ENCODE measurements around the gene AMOT. TPM values are rescaled to one million over a fixed set of nuclear protein-coding genes. Genes with fewer than 3 reads are reported as not detected.

AMOT gene
- total RNA-seq, 4 donors from 2014 or later, result 2.5 to 9.3 (median 7.1) TPM

DNA sequence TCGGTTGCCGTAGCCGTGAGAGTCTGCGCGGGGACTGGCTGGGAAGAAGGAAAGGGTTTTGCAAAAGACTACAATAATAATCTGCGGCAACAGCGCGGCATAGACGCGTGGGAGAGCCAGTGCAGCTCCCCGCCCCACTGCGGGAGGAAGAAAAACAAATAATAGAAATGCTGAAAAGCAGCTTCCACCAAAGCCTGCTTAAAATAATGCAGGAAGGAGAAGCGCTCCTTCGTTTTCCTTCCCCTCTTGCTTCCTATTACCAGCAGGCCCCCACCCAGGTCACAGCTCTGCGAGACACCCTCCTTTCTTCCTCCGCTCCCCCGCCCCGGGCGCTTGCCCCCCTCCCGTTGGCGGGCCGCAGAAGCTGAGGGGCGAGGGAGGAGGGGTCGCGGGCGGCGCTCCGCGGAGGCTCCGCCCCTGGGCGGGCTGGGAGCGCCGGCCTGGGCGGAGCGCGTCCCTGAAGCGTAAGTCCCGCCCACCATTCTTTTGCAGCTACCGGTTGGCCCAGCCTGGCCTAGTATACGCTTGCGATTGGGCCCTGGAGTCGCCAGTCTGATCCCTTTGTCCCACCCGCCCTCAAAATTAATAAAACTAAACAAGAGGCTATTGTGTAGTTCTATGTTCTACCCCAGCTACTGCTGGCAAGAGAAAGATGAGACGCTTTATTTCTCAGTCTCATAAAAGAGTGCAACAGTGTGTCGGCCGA, 636 bp upstream of the AMOT start:
- 0 to 30% methylated on average over 1 to 23 of the region's 46 CpGs for WGBS, 2 donors
- Histone ChIP-seq H3K4me3 (peak overlapping the region; percentile 55 to 74 (median 66)), H3K27ac (peak overlapping the region; percentile 73 to 84 (median 78)), H3K4me1 (peaks cover 0 to 4% (median 0%) of the 10 kb centered on the region in 3 donors), H3K27me3 (peaks cover 0 to 5% (median 0%) of the 10 kb centered on the region in 4 donors), H3K36me3 (no peaks in the 10 kb centered on the region), H3K9me3 (no peaks in the 10 kb centered on the region)
- TF ChIP-seq CTCF (IDR thresholded peaks at IDR 0.05) (no peak), POLR2A (IDR thresholded peaks at IDR 0.05) (no peak)
- intact Hi-C loops (cut with DNase I), result no loop called here
- DNase-seq, result peak; percentile 5

- Histone ChIP-seq H3K27me3 (peaks cover 0 to 5% (median 0%) of the 10 kb centered on the region in 4 donors), H3K9me3 (no peaks in the 10 kb centered on the region), H3K36me3 (no peaks in the 10 kb centered on the region), H3K27ac (peak overlapping the region in 2 of 4 donors; percentile 79 to 84), H3K4me1 (peaks cover 0 to 4% (median 0%) of the 10 kb centered on the region in 3 donors), H3K4me3 (peak overlapping the region; percentile 55 to 74 (median 66))
- no peak for TF ChIP-seq POLR2A (IDR thresholded peaks at IDR 0.05)
- TF ChIP-seq CTCF (IDR thresholded peaks at IDR 0.05), result no peak
- intact Hi-C loops (cut with DNase I), result no loop called here
- DNase-seq, result no peak
- 2 to 29% methylated on average over 5 of the region's 5 CpGs for WGBS, 2 donors
Observed at GRCh38 chrX:112839856-112840255, 775 bp downstream of the AMOT start.

DNA sequence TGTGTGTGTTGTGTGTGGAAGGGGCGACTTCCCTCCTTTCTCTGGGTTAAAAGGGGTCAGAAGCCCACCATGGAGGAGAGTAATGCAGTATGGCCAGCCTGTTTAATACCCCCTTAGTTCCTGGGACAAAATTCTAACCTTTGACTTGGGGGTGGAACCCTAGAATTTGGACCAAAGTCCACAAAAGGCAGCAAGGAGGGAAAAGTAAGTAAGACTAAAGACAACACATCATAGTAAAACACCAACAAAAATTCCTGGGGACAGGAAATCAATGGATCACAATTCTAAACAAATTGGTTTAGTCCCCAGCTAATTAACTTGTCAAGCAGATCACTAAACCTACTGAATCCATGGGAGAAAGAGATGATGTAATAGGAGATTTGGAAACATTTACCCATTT, 3.1 kb downstream of the AMOT start:
- 75 to 86% methylated on average over 1 of the region's 1 CpG for WGBS, 2 donors
- no peak overlapping the region for H3K27ac ChIP-seq
- H3K4me3 ChIP-seq, result no peak overlapping the region
- H3K27me3 ChIP-seq, result peaks cover 0 to 1% (median 0%) of the 10 kb centered on the region in 4 donors
- H3K9me3 ChIP-seq, result no peaks in the 10 kb centered on the region
- no peaks in the 10 kb centered on the region for H3K36me3 ChIP-seq
- peaks cover 0 to 13% (median 0%) of the 10 kb centered on the region in 3 donors for H3K4me1 ChIP-seq
- DNase-seq, result no peak
- intact Hi-C loops (cut with DNase I), result no loop called here
- TF ChIP-seq POLR2A (IDR thresholded peaks at IDR 0.05), result no peak
- TF ChIP-seq CTCF (IDR thresholded peaks at IDR 0.05), result no peak

- no peak for DNase-seq
- no peak overlapping the region for H3K27ac ChIP-seq
- 70 to 100% methylated on average over 1 of the region's 1 CpG for WGBS, 2 donors
- no peaks in the 10 kb centered on the region for H3K9me3 ChIP-seq
- no peaks in the 10 kb centered on the region for H3K27me3 ChIP-seq
- H3K4me1 ChIP-seq, result peaks cover 0 to 14% (median 0%) of the 10 kb centered on the region in 3 donors
- no peaks in the 10 kb centered on the region for H3K36me3 ChIP-seq
- no peak for TF ChIP-seq POLR2A (IDR thresholded peaks at IDR 0.05)
- no peak for TF ChIP-seq CTCF (IDR thresholded peaks at IDR 0.05)
- H3K4me3 ChIP-seq, result no peak overlapping the region
- intact Hi-C loops (cut with DNase I), result no loop called here
Observed at GRCh38 chrX:112835019-112835418, 5.6 kb downstream of the AMOT start.

- H3K4me3 ChIP-seq, result no peak overlapping the region
- DNase-seq, result no peak
- no peaks in the 10 kb centered on the region for H3K27me3 ChIP-seq
- peaks cover 0 to 14% (median 0%) of the 10 kb centered on the region in 3 donors for H3K4me1 ChIP-seq
- H3K9me3 ChIP-seq, result no peaks in the 10 kb centered on the region
- no peaks in the 10 kb centered on the region for H3K36me3 ChIP-seq
- intact Hi-C loops (cut with DNase I), result no loop called here
- 41 to 65% methylated on average over 8 of the region's 8 CpGs for WGBS, 2 donors
- TF ChIP-seq CTCF (IDR thresholded peaks at IDR 0.05) (no peak), POLR2A (IDR thresholded peaks at IDR 0.05) (no peak)
- H3K27ac ChIP-seq, result no peak overlapping the region
Observed at GRCh38 chrX:112834031-112834845, 6.4 kb downstream of the AMOT start.
